ENCODE data around the gene ZNF341. TPM values are rescaled to one million over a fixed set of nuclear protein-coding genes. Genes with fewer than 3 reads are reported as not detected.

ZNF341 gene
- total RNA-seq, 1 donor from 2014 or later = 2.3 TPM

DNA sequence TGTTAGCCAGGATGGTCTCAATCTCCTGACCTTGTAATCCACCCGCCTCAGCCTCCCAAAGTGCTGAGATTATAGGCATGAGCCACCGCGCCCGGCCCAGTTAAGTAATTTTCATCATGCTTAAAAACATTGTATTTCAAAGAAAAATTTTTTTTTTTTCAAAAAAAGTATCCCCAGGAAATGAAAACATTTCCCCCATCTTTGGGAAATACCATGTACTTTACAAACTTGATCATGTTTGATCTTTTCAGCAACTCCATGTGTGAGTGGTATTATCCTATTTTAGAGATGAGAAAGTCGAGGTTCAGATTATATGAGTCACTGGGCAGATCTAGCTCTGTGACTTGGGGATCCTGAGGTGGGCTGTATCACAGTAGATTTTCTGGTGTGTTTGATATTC lies 91.2 kb downstream of the ZNF341 start:
- TF ChIP-seq, protein P1, sequence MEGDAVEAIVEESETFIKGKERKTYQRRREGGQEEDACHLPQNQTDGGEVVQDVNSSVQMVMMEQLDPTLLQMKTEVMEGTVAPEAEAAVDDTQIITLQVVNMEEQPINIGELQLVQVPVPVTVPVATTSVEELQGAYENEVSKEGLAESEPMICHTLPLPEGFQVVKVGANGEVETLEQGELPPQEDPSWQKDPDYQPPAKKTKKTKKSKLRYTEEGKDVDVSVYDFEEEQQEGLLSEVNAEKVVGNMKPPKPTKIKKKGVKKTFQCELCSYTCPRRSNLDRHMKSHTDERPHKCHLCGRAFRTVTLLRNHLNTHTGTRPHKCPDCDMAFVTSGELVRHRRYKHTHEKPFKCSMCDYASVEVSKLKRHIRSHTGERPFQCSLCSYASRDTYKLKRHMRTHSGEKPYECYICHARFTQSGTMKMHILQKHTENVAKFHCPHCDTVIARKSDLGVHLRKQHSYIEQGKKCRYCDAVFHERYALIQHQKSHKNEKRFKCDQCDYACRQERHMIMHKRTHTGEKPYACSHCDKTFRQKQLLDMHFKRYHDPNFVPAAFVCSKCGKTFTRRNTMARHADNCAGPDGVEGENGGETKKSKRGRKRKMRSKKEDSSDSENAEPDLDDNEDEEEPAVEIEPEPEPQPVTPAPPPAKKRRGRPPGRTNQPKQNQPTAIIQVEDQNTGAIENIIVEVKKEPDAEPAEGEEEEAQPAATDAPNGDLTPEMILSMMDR (IDR thresholded peaks at IDR 0.05; ENCODE audit: insufficient read depth, low read length, poor library complexity, severe bottlenecking) = no peak
- no peak for DNase-seq (ENCODE audit: low read depth)
- H3K4me3 ChIP-seq (ENCODE audit: low read depth, low read length) = no peak overlapping the region
- H3K27me3 ChIP-seq (ENCODE audit: control insufficient read depth, insufficient read depth, low read length) = no peaks in the 10 kb centered on the region
- H3K36me3 ChIP-seq (ENCODE audit: control insufficient read depth, insufficient read depth, low read length) = no peaks in the 10 kb centered on the region

DNA sequence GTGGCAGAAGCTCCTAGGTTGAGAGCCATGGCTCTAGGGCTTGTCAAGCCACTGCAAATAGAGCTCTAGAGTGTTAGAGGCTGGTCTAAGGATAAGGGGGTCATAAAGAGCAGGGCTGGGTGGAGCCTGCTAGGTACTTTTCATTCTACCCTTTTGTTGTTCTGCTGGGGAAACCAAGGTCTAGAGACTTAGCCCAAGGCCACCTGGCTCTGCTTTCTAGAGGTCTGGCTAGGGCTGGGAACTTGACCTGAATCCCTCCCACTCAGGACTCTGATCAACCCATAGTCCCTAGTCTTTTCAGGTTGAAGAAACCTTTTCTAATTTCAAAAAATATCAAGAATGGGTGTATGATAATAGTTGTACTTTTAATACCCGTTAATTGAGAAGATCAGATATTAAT lies 93.1 kb downstream of the ZNF341 start:
- Histone ChIP-seq H3K27me3 (ENCODE audit: control insufficient read depth, insufficient read depth, low read length) (no peaks in the 10 kb centered on the region), H3K4me3 (ENCODE audit: low read depth, low read length) (no peak overlapping the region), H3K36me3 (ENCODE audit: control insufficient read depth, insufficient read depth, low read length) (no peaks in the 10 kb centered on the region)
- TF ChIP-seq, protein P1 (IDR thresholded peaks at IDR 0.05; ENCODE audit: insufficient read depth, low read length, poor library complexity, severe bottlenecking) = no peak
- DNase-seq (ENCODE audit: low read depth) = no peak

DNA sequence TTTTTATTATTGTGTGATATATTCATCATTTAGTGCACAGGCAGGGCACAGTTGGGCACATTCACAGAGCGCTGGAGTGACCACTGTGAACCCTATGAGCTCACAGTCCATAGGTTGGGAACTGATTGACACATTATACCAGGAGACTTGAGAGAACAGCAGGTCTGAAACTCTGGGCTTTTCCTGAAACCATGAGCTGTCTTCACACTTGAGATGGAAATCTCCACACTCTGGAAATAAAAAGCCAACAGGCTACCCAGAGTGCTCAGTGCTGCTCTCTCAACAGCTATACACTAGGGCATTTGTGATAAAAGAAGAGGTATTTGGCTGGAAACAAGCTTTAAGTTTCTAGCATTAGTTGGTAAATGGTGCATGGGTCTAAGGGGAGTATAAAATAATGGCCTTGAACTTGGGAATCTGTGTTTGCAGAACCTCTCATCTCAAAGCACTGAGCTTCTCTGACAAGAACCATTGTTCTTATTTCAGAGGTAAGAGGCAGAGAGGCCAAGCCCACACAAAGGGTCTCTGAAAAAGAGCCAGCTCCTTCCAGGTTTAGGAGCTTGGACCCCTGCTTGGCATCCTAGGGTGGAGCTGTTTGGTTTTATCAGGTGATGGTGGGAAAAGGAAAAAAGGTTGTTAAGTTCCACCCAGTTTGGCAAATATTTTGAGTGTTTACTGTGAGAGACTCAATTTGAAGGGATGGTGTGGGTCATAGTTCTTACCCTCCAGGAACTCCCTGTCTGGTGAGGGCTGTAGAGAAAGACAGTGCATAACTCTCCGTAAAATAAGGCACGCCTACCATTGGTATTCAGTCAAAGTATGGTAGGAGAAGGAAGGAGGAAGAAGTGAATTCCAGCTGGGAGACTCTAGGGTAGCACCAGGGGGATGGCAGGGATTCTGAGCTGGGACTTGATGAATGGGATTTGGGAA lies 93.8 kb downstream of the ZNF341 start:
- Histone ChIP-seq H3K36me3 (ENCODE audit: control insufficient read depth, insufficient read depth, low read length) (no peaks in the 10 kb centered on the region), H3K4me3 (ENCODE audit: low read depth, low read length) (no peak overlapping the region), H3K27me3 (ENCODE audit: control insufficient read depth, insufficient read depth, low read length) (no peaks in the 10 kb centered on the region)
- no peak for DNase-seq (ENCODE audit: low read depth)
- TF ChIP-seq, protein P1 (IDR thresholded peaks at IDR 0.05; ENCODE audit: insufficient read depth, low read length, poor library complexity, severe bottlenecking) = no peak

DNA sequence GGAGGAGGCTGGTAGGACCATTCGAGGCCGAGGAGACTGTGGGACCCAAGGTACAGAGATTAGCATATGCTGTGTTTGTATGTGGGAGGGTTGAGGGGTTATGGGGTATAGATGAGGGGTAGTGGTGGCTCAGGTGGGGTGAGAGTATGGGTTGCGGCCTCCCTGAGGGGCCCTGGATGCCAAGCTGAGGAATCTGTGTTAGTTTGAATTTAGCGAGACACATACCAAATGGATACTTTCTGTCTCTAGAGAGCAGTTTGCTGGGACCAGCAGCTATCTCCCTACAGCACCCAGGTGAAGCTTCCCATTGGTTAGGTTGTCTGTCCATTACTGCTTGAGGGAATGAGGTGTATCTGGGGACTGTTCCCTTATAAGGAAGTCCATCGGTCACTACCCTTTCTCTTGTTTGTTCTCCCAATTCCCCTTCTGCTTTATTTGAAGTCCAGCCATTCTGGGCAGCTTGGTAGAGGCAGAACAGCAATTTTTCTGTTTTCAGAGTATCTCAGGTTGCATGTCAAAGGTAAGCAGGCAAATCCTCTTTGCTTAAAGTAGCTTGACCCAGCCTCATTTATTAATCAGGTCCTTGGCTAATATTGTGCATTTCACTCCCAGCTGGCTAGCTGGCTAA lies 94.6 kb downstream of the ZNF341 start:
- TF ChIP-seq, protein P1 (IDR thresholded peaks at IDR 0.05; ENCODE audit: insufficient read depth, low read length, poor library complexity, severe bottlenecking) = no peak
- no peak for DNase-seq (ENCODE audit: low read depth)
- H3K36me3 ChIP-seq (ENCODE audit: control insufficient read depth, insufficient read depth, low read length) = no peaks in the 10 kb centered on the region
- H3K4me3 ChIP-seq (ENCODE audit: low read depth, low read length) = no peak overlapping the region
- H3K27me3 ChIP-seq (ENCODE audit: control insufficient read depth, insufficient read depth, low read length) = no peaks in the 10 kb centered on the region

DNA sequence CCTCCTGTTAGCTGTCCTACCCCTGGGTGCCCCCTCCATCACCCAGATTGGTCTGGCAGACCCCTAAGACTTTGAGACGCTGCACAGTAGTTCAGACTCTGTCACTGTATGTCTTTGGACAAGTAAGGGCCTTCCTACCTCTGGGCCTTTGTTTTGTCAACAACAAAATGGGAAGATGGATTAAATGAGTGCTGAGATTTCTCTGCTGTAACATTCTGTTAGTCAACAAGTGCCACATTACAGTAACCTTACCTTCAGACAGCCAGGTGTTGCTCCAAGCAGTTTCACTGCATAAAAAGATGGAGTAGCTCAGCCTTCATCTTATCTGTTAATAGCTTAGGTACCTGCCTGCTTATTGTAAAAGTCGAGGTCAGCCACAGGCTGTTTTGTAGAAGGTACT lies 95.3 kb downstream of the ZNF341 start:
- H3K36me3 ChIP-seq (ENCODE audit: control insufficient read depth, insufficient read depth, low read length) = no peaks in the 10 kb centered on the region
- H3K27me3 ChIP-seq (ENCODE audit: control insufficient read depth, insufficient read depth, low read length) = no peaks in the 10 kb centered on the region
- TF ChIP-seq, protein P1 (IDR thresholded peaks at IDR 0.05; ENCODE audit: insufficient read depth, low read length, poor library complexity, severe bottlenecking) = no peak
- H3K4me3 ChIP-seq (ENCODE audit: low read depth, low read length) = no peak overlapping the region
- no peak for DNase-seq (ENCODE audit: low read depth)
